ENCODE measurements around the gene GPRASP3. TPM values are rescaled to one million over a fixed set of nuclear protein-coding genes. Genes with fewer than 3 reads are reported as not detected.
"Not testable (repeated sequence)": the region's sequence is repeated elsewhere in the genome, so short reads cannot be mapped to it uniquely, and the experiment has no call there.

The GPRASP3 gene
- total RNA-seq, 4 donors from 2014 or later: 2.5 to 7.0 (median 3.0) TPM

- Histone ChIP-seq H3K27me3 (peaks cover 0 to 8% of the 10 kb centered on the region in 2 donors), H3K27ac (peak overlapping the region; percentile 65 to 88 (median 71)), H3K9me3 (no peaks in the 10 kb centered on the region), H3K36me3 (no peaks in the 10 kb centered on the region), H3K4me3 (peak overlapping the region; percentile 57 to 76 (median 66)), H3K4me1 (no peaks in the 10 kb centered on the region)
- 3 to 47% methylated on average over 11 to 23 of the region's 23 CpGs for WGBS, 2 donors
- DNase-seq (ENCODE audit: low spot score in 2 of 2): peak; percentile 34 to 60
- peak; percentile 31 to 62 (median 50) for TF ChIP-seq CTCF (IDR thresholded peaks at IDR 0.05)
- TF ChIP-seq POLR2A (IDR thresholded peaks at IDR 0.05): peak; percentile 15 to 38
- peak in 1 of 2 donors; percentile 53 for TF ChIP-seq EP300 (IDR thresholded peaks at IDR 0.05)
Observed at GRCh38 chrX:102712981-102713625, 7.4 kb upstream of the GPRASP3 start.

GRCh38 chrX:102714994-102715393 is 5.5 kb upstream of the GPRASP3 start:
- H3K27ac ChIP-seq: no peak overlapping the region
- WGBS, 2 donors: 70 to 96% methylated on average over 4 to 6 of the region's 6 CpGs
- H3K9me3 ChIP-seq: no peaks in the 10 kb centered on the region
- H3K4me1 ChIP-seq: no peaks in the 10 kb centered on the region
- no peak for TF ChIP-seq EP300 (IDR thresholded peaks at IDR 0.05)
- no peak for TF ChIP-seq POLR2A (IDR thresholded peaks at IDR 0.05)
- TF ChIP-seq CTCF (IDR thresholded peaks at IDR 0.05): no peak
- H3K4me3 ChIP-seq: no peak overlapping the region
- no peaks in the 10 kb centered on the region for H3K36me3 ChIP-seq
- DNase-seq (ENCODE audit: low spot score in 2 of 2): no peak
- peaks cover 0 to 8% of the 10 kb centered on the region in 2 donors for H3K27me3 ChIP-seq

- Histone ChIP-seq H3K4me1 (no peaks in the 10 kb centered on the region), H3K4me3 (no peak overlapping the region), H3K9me3 (no peaks in the 10 kb centered on the region), H3K27me3 (peaks cover 0 to 8% of the 10 kb centered on the region in 2 donors), H3K36me3 (no peaks in the 10 kb centered on the region), H3K27ac (no peak overlapping the region)
- TF ChIP-seq POLR2A (IDR thresholded peaks at IDR 0.05): no peak
- no peak for TF ChIP-seq CTCF (IDR thresholded peaks at IDR 0.05)
- TF ChIP-seq EP300 (IDR thresholded peaks at IDR 0.05): no peak
- DNase-seq (ENCODE audit: low spot score in 2 of 2): no peak
- WGBS, 2 donors: 89 to 94% methylated on average over 4 to 5 of the region's 5 CpGs
Observed at GRCh38 chrX:102715967-102716366, 4.6 kb upstream of the GPRASP3 start.

GRCh38 chrX:102721169-102721506 is 595 bp downstream of the GPRASP3 start:
- not testable (repeated sequence) for H3K36me3 ChIP-seq; H3K9me3 ChIP-seq; H3K27ac ChIP-seq; H3K27me3 ChIP-seq; H3K4me1 ChIP-seq; DNase-seq (ENCODE audit: low spot score in 2 of 2)
- peak overlapping the region; percentile 29 to 57 (median 40) for H3K4me3 ChIP-seq
- 55 to 64% methylated on average over 6 to 7 of the region's 7 CpGs for WGBS, 2 donors

GRCh38 chrX:102723456-102723855 is 2.9 kb downstream of the GPRASP3 start:
- DNase-seq (ENCODE audit: low spot score in 2 of 2): no peak
- H3K36me3 ChIP-seq: no peaks in the 10 kb centered on the region
- H3K4me1 ChIP-seq: no peaks in the 10 kb centered on the region
- TF ChIP-seq CTCF (IDR thresholded peaks at IDR 0.05) (no peak), EP300 (IDR thresholded peaks at IDR 0.05) (no peak), POLR2A (IDR thresholded peaks at IDR 0.05) (no peak)
- H3K4me3 ChIP-seq: no peak overlapping the region
- H3K27ac ChIP-seq: no peak overlapping the region
- no peaks in the 10 kb centered on the region for H3K27me3 ChIP-seq
- WGBS, 2 donors: 41 to 100% methylated on average over 1 of the region's 1 CpG
- H3K9me3 ChIP-seq: no peaks in the 10 kb centered on the region
